KOPT-K1 (cell line): ENCODE results near the gene CHST4.
A peak's percentile ranks its signal among the peaks of the same experiment; 100 is the strongest.

Experiments
- H3K27ac ChIP-seq: fragments of 200-600 bp; sonication (generic); 2 replicates; pipeline ENCODE4 v1.5.1; 2016; ENCODE audit warnings: antibody characterized with exemption, mild to moderate bottlenecking, low read depth, low read length; ENCODE audit not compliant: poor library complexity, severe bottlenecking
- H3K36me3 ChIP-seq: fragments of 200-600 bp; sonication (generic); 2 replicates; pipeline ENCODE4 v1.5.1; 2017; ENCODE audit warnings: antibody characterized with exemption, mild to moderate bottlenecking, low read length, moderate library complexity; ENCODE audit not compliant: insufficient read depth
- H3K9me3 ChIP-seq: fragments of 200-600 bp; sonication (generic); 2 replicates; pipeline ENCODE4 v1.5.1; 2017; ENCODE audit warnings: antibody characterized with exemption, low read length, mild to moderate bottlenecking; ENCODE audit not compliant: insufficient read depth, poor library complexity, severe bottlenecking

The CHST4 gene

DNA sequence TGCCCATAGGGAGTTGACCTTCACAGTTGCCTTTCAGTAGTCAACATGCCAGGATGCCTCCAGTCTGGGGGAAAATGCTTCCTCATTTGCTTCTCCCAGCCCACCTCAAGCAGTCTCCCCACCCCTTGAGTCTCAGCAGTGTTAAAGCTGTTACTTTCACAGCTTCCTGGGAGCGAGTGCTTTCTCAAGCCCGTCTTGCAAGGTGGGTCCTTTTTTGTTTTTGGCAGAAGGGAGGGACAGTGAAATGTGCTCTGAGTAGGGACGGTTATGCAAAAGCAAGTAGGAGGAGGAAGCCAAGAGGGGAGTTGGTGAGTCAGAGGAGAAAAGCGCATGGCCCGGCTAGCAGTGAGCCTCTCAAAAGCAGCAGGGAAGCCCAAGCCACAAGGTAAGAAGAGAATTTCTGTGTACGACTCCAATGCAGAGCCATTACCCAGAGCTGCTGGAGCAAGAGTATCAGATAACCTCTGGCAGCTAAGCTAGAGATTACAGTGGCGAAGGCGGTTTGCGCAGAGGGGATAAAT, at the start of gene CHST4:
TSS of gene CHST4 (plus strand) at position 316 of the 521 bp plus-strand sequence. CDS start 10,252 bp downstream, outside the sequence.
- Histone ChIP-seq H3K36me3 (no peaks in the 10 kb centered on the region), H3K27ac (no peak within 1 kb of the TSS), H3K9me3 (no peaks in the 10 kb centered on the region)

DNA sequence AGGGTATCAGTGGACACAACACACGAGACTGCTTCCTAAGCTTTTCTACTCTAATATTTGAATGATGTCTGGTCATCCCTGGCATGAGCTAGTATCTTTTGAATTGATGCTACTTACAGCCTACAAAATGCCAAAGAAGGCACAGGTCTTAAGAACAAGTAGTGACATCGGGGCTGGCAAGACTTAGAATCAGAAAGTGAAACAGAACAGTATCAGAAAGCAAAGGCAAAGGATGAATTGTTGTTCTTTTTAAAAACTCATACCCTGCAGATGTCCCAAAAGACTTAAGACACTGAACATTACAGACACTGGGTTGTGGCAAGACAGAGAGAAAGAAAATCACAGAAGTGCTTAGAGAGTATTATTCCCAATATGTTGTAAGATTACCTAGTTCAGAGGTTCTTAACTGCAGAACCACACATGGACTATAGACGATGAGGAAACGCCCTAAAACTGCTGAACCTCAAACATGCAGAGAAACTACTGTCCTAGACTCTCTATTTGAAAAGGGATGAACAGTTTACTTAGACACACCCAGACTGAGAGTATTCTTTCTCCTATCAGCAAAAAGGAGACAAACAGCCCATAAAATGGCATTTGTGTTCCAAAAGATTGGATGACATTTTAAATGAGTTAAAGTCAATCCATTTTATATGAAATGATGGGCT, 49.6 kb upstream of the CHST4 start:
- Histone ChIP-seq H3K9me3 (no peaks in the 10 kb centered on the region), H3K36me3 (no peaks in the 10 kb centered on the region), H3K27ac (no peak overlapping the region)

DNA sequence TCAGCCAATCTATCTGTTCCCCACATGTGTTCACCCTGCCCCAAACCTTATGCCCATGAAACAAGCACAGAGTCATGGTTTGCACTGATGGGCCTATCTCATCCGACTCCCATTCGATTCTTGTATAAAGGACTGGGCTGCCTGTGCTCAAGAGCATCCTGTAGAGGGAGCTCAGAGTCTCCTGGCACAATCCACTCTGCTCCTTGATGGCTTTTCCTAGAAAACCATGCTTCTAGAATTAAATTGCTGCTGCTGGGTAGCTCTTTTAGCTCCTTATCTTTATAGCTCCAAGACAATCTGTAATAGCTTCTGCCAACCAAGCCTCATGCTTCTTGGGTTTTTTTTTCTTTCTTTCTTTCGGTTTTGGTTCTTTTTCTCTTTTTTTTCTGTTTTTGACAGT, 46.8 kb upstream of the CHST4 start:
- Histone ChIP-seq H3K36me3 (no peaks in the 10 kb centered on the region), H3K9me3 (no peaks in the 10 kb centered on the region), H3K27ac (no peak overlapping the region)

DNA sequence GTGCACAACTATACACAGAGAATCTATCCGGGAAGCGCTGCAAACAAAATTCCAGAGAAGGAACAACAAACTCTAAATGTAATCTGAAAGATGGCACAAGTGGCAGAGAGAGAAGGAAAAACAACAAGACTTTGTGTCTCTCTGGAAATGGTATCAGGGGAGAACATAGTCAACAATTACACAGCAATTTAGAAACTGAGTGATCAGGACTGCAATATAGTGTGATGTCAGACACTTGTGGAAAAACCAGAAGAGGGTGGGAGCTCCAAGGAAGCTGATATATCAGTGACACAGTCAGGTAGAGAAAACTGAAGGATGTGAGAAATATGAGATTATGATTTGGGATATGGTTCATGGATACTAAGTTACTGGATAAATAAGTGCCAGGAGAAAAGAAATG, 45.3 kb upstream of the CHST4 start:
- Histone ChIP-seq H3K36me3 (no peaks in the 10 kb centered on the region), H3K9me3 (no peaks in the 10 kb centered on the region), H3K27ac (no peak overlapping the region)

DNA sequence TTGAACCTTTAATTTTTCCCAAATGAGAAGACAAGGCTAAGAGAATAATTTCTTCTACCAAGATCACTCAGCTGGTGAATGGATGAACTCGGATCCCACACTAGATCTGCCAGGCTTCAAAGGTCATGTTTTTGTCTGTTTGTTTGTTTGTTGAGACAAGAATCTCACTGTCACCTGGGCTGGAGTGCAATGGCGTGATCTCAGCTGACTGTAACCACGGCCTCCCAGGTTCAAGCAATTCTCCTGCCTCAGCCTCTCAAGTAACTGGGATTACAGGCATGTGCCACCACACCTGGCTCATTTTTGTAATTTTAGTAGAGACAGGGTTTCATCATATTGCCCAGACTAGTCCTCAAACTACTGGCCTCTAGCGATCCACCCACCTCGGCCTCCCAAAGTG, 43.7 kb upstream of the CHST4 start:
- Histone ChIP-seq H3K9me3 (no peaks in the 10 kb centered on the region), H3K36me3 (no peaks in the 10 kb centered on the region), H3K27ac (no peak overlapping the region)

DNA sequence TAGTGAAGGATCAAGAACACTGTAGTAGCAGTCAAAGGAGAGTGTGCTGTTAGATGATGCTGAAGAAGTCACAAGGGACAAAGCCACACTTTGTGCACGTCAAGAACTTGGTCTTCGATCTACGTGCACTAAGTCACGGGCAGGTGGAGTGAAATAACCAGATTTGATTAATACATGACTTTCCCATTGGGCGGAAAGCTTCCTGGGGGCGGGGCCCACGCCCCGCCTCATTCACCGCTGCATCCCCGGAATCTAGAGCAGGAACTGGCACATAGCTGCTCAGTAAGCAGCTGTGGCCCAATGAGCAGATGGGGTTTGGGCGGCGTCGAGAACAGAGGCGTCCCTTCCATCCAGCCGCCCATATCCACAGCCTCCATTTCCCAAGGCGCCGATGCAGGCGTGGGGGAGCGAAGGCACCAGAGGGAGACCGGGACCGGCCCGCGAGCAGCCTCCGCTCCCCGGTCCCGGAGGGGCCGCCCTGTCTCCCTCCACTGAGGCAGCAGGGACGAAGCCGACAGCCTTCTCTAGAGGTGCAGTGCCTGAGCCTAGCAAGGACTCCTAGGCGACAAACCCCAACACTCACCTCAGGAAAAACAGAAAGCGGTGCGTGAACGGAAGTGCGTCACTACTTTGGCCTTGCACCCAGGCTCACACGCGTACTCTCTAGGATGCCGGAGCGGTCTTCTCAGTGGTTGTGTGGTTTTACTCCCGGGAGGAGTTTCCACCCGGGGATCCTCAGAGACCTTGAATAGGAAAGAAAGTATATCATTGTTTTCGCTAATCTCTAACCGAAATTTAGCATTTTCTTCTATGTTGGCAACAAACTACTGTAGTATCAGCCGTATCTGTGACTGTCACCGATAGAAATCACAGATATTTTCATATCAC, 42.0 kb upstream of the CHST4 start:
- Histone ChIP-seq H3K9me3 (no peaks in the 10 kb centered on the region), H3K27ac (peak overlapping the region; percentile 59), H3K36me3 (no peaks in the 10 kb centered on the region)

DNA sequence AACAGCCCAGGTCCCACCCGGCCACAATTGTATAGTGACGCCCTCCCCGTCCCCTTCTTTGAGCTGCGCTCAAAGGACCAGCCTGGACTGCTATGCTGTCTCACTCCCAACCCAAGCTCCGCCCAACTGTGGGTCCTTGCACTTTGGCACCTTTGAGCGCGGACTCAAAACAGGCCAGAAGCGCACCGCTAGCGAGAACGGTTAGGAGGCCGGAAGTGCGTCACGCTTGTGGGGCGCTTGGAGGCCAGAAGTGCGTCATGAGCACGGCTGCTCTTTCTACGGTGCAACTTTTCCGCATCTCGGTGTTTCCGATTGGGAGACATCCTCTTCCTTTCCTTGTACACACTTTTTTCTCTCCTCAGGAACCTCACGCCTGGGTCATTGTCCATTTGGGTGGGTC, 37.1 kb upstream of the CHST4 start, which contains the start of gene ZNF19:
TSS of gene ZNF19 (minus strand) at position 203 of the 400 bp plus-strand sequence. CDS start 7,210 bp downstream, outside the sequence.
- no peaks in the 10 kb centered on the region for H3K36me3 ChIP-seq
- H3K9me3 ChIP-seq: no peaks in the 10 kb centered on the region
- H3K27ac ChIP-seq: no peak within 1 kb of the TSS

DNA sequence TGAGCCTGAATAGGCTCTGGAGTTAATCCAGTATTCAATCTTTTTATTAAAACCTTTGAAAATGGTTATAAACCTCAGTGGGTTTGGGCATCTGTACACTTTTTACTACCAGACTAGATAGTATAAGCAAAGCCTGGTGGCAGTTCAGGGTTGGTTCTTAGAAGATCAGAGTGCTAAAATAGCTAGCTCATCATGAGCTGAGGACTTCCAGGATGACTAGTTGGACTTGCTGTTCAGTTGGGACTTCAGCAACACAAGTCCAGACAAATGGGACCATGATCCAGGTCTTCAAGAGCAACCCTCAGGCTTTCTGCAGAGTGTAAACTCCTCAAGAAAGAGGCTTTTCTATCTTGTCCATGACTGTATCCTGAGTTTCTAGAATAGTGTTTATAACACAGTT, 35.9 kb upstream of the CHST4 start:
- Histone ChIP-seq H3K36me3 (no peaks in the 10 kb centered on the region), H3K9me3 (no peaks in the 10 kb centered on the region), H3K27ac (no peak overlapping the region)

DNA sequence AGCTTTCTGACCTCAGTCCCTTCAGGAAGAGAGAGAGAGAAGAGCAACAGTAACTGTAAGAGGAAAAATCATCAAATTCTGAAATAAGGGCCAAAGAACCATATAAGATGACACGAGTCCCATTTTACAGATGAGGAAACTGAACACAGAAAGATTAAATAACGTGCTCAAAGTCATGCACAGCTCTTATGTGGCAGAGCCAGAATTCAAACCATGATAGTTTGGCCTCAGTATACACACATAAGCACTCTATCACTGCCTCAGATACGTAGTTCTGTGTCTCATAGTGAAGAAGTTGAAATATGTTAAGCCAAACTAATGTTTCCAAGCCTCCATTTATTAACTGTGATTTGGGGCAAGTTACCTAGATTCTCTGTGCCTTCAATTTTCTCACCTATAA, 35.2 kb upstream of the CHST4 start:
- Histone ChIP-seq H3K36me3 (no peaks in the 10 kb centered on the region), H3K27ac (no peak overlapping the region), H3K9me3 (no peaks in the 10 kb centered on the region)

DNA sequence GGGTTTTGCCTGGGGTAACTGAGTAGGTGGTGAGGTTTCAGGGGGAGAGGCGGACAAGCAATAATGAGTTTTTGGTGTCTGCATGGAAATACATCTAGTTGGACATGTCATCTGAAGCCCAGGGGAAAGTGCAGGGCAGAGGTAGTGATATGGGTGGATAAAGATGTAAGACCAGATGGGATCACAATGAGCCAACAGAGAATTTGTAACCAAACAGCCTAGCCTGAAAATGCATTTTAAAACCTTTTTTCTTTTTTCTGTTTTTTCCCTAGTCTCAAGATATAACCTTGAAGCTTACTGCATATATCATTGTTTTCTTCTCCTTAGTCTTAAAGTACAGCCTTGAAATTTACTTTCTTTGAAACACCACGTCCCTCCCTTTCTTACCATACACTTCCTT, 33.4 kb upstream of the CHST4 start:
- no peak overlapping the region for H3K27ac ChIP-seq
- H3K36me3 ChIP-seq: no peaks in the 10 kb centered on the region
- no peaks in the 10 kb centered on the region for H3K9me3 ChIP-seq

DNA sequence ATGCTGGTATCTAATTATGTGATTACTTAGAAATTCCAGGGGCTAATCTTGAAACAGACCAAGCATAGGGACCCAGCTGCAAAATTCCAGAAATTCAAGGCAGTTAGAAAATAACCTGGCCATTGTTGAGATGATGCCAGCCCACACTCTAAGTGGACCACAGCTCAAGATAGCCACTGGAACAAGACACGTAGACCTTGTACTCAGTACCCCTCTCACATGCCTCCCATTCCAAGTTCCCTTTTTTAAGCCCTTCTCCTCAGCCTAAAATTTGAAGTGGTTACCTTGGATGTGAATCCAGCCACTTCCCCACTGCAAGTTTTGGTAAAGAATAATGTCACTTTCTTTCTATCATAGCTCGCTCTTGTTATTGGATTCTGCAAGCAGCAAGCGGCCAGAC, 33.0 kb upstream of the CHST4 start:
- no peaks in the 10 kb centered on the region for H3K9me3 ChIP-seq
- no peak overlapping the region for H3K27ac ChIP-seq
- no peaks in the 10 kb centered on the region for H3K36me3 ChIP-seq

DNA sequence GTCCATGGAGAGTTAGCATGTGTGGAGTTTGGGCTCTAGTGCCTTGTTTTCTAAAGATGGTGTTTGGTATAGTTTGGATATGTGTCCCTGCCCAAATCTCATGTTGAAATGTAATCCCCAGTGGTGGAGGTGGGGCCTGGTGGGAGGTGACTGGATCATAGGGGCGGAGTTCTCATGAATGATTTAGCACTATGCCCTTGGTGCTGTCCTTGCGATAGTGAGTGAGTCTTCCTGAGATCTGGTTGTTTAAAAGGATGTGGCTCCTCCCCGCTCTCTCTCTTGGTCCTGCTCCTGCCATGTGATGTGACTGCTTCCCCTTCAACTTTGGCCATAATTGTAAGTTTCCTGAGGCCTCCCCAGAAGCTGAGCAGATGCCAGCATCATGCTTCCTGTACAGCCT, 28.2 kb upstream of the CHST4 start:
- Histone ChIP-seq H3K9me3 (no peaks in the 10 kb centered on the region), H3K27ac (no peak overlapping the region), H3K36me3 (no peaks in the 10 kb centered on the region)

DNA sequence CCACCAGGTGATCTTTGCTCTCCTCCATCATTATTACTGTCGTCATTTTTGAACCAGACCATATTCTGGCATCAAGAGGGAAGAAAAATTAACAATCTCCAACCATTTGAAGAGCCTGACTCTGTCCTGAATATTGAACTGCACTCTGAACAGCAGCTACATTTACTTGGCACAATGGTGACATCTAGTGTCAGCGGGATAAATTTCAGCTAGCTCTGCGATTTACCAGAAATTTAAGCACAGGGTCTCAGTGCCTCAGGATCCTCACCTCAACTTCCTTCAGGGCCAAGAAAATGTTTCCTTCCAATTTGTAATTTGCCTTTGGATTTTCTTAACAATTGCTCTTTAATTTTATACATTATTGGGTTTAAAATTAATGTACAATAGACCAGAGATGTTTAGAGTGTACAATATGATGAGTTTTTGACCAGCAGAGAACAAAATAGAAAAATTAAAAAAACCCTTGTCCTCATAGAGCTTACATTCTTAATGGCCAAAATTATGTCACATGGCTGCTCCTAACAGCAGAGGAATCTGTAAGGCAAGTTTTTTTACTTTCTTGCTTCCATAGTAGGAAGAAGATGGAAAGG, 26.4 kb upstream of the CHST4 start:
- no peaks in the 10 kb centered on the region for H3K9me3 ChIP-seq
- H3K36me3 ChIP-seq: no peaks in the 10 kb centered on the region
- H3K27ac ChIP-seq: no peak overlapping the region

DNA sequence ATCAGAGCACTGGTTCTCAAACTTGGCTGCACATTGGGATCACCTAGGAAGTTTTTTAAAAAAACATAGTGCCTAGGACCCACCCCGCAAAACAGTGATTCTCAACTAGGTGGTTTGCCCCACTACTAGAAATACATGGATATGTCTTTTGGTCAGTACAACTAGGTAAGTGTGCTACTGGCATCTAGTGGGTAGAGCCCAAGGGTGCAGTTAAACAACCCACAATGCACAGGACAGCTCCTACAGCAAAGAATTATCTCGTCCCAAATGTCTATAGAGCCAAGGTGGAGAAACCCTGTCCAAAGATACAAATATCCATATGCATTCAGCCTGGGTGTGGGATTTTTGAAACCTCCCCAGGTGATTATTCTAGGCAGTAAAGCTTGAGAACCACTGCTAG, 25.3 kb upstream of the CHST4 start:
- H3K9me3 ChIP-seq: no peaks in the 10 kb centered on the region
- no peaks in the 10 kb centered on the region for H3K36me3 ChIP-seq

DNA sequence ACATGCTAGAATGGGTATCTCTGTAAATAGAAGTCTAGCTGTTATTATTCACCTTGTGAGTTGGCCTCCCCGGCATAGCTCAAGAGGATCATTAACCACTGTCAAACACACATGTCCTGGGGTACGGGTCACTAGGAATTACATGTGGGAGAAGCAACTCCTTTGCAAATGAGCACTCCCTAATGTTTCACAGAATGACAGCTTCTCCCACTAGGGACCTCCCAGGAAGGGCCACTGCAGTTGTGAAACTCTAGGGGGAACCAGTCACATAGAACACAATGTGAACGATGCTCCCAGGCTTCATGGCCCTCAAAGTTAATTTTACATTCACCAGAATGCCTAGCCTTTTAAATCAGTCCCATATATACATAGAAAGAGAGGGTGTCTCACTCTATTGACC, 24.7 kb upstream of the CHST4 start:
- Histone ChIP-seq H3K36me3 (no peaks in the 10 kb centered on the region), H3K9me3 (no peaks in the 10 kb centered on the region), H3K27ac (no peak overlapping the region)

More for the DNA sequence above, 25.3 kb upstream of the CHST4 start:
- no peak overlapping the region for H3K27ac ChIP-seq
